HepG2 (cell line): ENCODE results near the gene NFE2L3. TPM values are rescaled to one million over a fixed set of nuclear protein-coding genes. Genes with fewer than 3 reads are reported as not detected.

Experiments
- ARNTL ChIP-seq: sonication (generic); formaldehyde crosslinking; IDR thresholded peaks from 2 replicates; pipeline ENCODE4 v1.4.0; 2020; ENCODE audit warnings: mild to moderate bottlenecking, missing genetic modification reagents
- BCLAF1 ChIP-seq: fragments of 450-650 bp; IDR thresholded peaks from 2 replicates; pipeline ENCODE4 v1.6.1; 2017; ENCODE audit warnings: mild to moderate bottlenecking
- ETV5 ChIP-seq: IDR thresholded peaks from 2 replicates; pipeline ENCODE4 v1.6.1; 2018; ENCODE audit warnings: missing biosample characterization, missing genetic modification reagents, inconsistent platforms, borderline replicate concordance
- MEF2D ChIP-seq: sonication (generic); formaldehyde crosslinking; IDR thresholded peaks from 2 replicates; pipeline ENCODE4 v1.5.1; 2020; ENCODE audit warnings: mild to moderate bottlenecking, missing genetic modification reagents
- MIXL1 ChIP-seq: IDR thresholded peaks from 2 replicates; pipeline ENCODE4 v1.6.1; 2016
- MYNN ChIP-seq: sonication (generic); formaldehyde crosslinking; IDR thresholded peaks from 2 replicates; pipeline ENCODE4 v1.4.0; 2020; ENCODE audit warnings: mild to moderate bottlenecking, low read depth, missing genetic modification reagents
- ONECUT2 ChIP-seq: sonication (generic); formaldehyde crosslinking; IDR thresholded peaks from 2 replicates; pipeline ENCODE4 v1.4.0; 2020; ENCODE audit warnings: missing genetic modification reagents
- PITX1 ChIP-seq: sonication (generic); formaldehyde crosslinking; IDR thresholded peaks from 2 replicates; pipeline ENCODE4 v1.5.1; 2020; ENCODE audit warnings: mild to moderate bottlenecking, missing genetic modification reagents
- RBM39 ChIP-seq: fragments of 200-400 bp; formaldehyde crosslinking; IDR thresholded peaks from one replicate; pipeline ENCODE4 v1.6.1; 2018; ENCODE audit warnings: antibody characterized with exemption, mild to moderate bottlenecking, low read depth, low read length; ENCODE audit not compliant: poor library complexity, severe bottlenecking
- RNF2 ChIP-seq: fragments of 450-650 bp; conservative IDR thresholded peaks from 2 replicates; pipeline ENCODE4 v1.6.1; 2016; ENCODE audit warnings: low read depth
- SMYD3 ChIP-seq: sonication (generic); formaldehyde crosslinking; IDR thresholded peaks from 2 replicates; pipeline ENCODE4 v1.8.1; 2023; ENCODE audit warnings: mild to moderate bottlenecking, missing genetic modification reagents
- ZNF232 ChIP-seq: sonication (generic); formaldehyde crosslinking; IDR thresholded peaks from 2 replicates; pipeline ENCODE4 v1.4.0; 2020; ENCODE audit warnings: missing genetic modification reagents, borderline replicate concordance
- ZNF34 ChIP-seq: sonication (generic); formaldehyde crosslinking; IDR thresholded peaks from 2 replicates; pipeline ENCODE4 v1.4.0; 2020; ENCODE audit warnings: mild to moderate bottlenecking, missing genetic modification reagents, borderline replicate concordance
- ZNF44 ChIP-seq: sonication (generic); formaldehyde crosslinking; IDR thresholded peaks from 2 replicates; pipeline ENCODE4 v1.5.1; 2020; ENCODE audit warnings: mild to moderate bottlenecking, missing genetic modification reagents
- ZNF772 ChIP-seq: sonication (generic); formaldehyde crosslinking; IDR thresholded peaks from 2 replicates; pipeline ENCODE4 v1.5.0; 2020; ENCODE audit warnings: mild to moderate bottlenecking, missing genetic modification reagents
- ZNF780A ChIP-seq: sonication (generic); formaldehyde crosslinking; IDR thresholded peaks from 2 replicates; pipeline ENCODE4 v1.8.0; 2022; ENCODE audit warnings: mild to moderate bottlenecking, missing genetic modification reagents, moderate library complexity
- polyA plus RNA-seq, 8 experiments: library from polyadenylated mRNA; depleted of rRNA in 3 of 8; stranded (reverse) in 7 of 8; unstranded in 1 of 8; fragments of >200 nt; fragmentation: Illumina TruSeq in 4 of 8; extraction: Trizol in 4 of 8; gene quantifications; 2 replicates each; pipeline versions ENCODE4 v1.2.1 to v1.2.3, GENCODE V29; 2011 to 2016; ENCODE audit warnings: low read depth in 4 of 8, missing spikeins in 1 of 8, mixed read lengths in 1 of 8; ENCODE audit not compliant: insufficient read depth in 1 of 8
- total RNA-seq, 5 experiments: library from RNA; depleted of rRNA; stranded (reverse); fragments of >200 nt; fragmentation: Illumina TruSeq; extraction: Trizol; gene quantifications; 2 replicates each; pipeline ENCODE4 v1.2.3, GENCODE V29; 2016; ENCODE audit warnings: low read depth in 1 of 5
- TF ChIP-seq, protein P1 (sequence below): IDR thresholded peaks from 2 replicates; pipeline ENCODE4 v1.6.1; 2016; ENCODE audit warnings: mild to moderate bottlenecking
- TF ChIP-seq, protein P2 (sequence below): sonication (generic); formaldehyde crosslinking; IDR thresholded peaks from 2 replicates; pipeline ENCODE4 v1.4.0; 2020; ENCODE audit warnings: missing genetic modification reagents
- TF ChIP-seq, protein P3 (sequence below): sonication (generic); formaldehyde crosslinking; IDR thresholded peaks from 2 replicates; pipeline ENCODE4 v1.4.0; 2020; ENCODE audit warnings: mild to moderate bottlenecking, missing genetic modification reagents

Gene NFE2L3
- total and polyA plus RNA-seq, 2 of the 13 experiments (the other 11 are each of a cell fraction or from before 2014, with no cell fraction given), result 11.4 to 19.4 TPM

- TF ChIP-seq, protein P1, sequence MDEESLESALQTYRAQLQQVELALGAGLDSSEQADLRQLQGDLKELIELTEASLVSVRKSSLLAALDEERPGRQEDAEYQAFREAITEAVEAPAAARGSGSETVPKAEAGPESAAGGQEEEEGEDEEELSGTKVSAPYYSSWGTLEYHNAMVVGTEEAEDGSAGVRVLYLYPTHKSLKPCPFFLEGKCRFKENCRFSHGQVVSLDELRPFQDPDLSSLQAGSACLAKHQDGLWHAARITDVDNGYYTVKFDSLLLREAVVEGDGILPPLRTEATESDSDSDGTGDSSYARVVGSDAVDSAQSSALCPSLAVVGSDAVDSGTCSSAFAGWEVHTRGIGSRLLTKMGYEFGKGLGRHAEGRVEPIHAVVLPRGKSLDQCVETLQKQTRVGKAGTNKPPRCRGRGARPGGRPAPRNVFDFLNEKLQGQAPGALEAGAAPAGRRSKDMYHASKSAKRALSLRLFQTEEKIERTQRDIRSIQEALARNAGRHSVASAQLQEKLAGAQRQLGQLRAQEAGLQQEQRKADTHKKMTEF (CRISPR knock-in tag), result peak; percentile 31; the same call in 1 of the 2 replicates
- no peak; the same call in 1 of the 2 replicates for TF ChIP-seq ZNF44 (CRISPR knock-in tag)
- TF ChIP-seq RNF2, result no peak
- no peak for TF ChIP-seq BCLAF1
- TF ChIP-seq ARNTL (CRISPR knock-in tag), result no peak; the same call in 1 of the 2 replicates
- peak; percentile 91; the same call in 1 of the 2 replicates for TF ChIP-seq MYNN (CRISPR knock-in tag)
- peak; percentile 46; the same call in 1 of the 2 replicates for TF ChIP-seq ONECUT2
- peak; percentile 100 for TF ChIP-seq RBM39
- peak; percentile 75 for TF ChIP-seq ZNF772 (CRISPR knock-in tag)
- TF ChIP-seq ZNF232 (CRISPR knock-in tag), result peak; percentile 90
- TF ChIP-seq ETV5 (CRISPR knock-in tag), result peak; percentile 45; the same call in 1 of the 2 replicates
- TF ChIP-seq MIXL1 (CRISPR knock-in tag), result peak; percentile 25; the same call in 1 of the 2 replicates
- TF ChIP-seq MEF2D (CRISPR knock-in tag), result no peak
- TF ChIP-seq PITX1 (CRISPR knock-in tag), result peak; percentile 64
- TF ChIP-seq, protein P2, sequence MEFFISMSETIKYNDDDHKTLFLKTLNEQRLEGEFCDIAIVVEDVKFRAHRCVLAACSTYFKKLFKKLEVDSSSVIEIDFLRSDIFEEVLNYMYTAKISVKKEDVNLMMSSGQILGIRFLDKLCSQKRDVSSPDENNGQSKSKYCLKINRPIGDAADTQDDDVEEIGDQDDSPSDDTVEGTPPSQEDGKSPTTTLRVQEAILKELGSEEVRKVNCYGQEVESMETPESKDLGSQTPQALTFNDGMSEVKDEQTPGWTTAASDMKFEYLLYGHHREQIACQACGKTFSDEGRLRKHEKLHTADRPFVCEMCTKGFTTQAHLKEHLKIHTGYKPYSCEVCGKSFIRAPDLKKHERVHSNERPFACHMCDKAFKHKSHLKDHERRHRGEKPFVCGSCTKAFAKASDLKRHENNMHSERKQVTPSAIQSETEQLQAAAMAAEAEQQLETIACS (CRISPR knock-in tag), result no peak; the same call in 1 of the 2 replicates
- TF ChIP-seq SMYD3 (CRISPR knock-in tag), result peak; percentile 71; the same call in 1 of the 2 replicates
- TF ChIP-seq ZNF780A (CRISPR knock-in tag), result peak; percentile 77; the same call in 1 of the 2 replicates
- TF ChIP-seq, protein P3, sequence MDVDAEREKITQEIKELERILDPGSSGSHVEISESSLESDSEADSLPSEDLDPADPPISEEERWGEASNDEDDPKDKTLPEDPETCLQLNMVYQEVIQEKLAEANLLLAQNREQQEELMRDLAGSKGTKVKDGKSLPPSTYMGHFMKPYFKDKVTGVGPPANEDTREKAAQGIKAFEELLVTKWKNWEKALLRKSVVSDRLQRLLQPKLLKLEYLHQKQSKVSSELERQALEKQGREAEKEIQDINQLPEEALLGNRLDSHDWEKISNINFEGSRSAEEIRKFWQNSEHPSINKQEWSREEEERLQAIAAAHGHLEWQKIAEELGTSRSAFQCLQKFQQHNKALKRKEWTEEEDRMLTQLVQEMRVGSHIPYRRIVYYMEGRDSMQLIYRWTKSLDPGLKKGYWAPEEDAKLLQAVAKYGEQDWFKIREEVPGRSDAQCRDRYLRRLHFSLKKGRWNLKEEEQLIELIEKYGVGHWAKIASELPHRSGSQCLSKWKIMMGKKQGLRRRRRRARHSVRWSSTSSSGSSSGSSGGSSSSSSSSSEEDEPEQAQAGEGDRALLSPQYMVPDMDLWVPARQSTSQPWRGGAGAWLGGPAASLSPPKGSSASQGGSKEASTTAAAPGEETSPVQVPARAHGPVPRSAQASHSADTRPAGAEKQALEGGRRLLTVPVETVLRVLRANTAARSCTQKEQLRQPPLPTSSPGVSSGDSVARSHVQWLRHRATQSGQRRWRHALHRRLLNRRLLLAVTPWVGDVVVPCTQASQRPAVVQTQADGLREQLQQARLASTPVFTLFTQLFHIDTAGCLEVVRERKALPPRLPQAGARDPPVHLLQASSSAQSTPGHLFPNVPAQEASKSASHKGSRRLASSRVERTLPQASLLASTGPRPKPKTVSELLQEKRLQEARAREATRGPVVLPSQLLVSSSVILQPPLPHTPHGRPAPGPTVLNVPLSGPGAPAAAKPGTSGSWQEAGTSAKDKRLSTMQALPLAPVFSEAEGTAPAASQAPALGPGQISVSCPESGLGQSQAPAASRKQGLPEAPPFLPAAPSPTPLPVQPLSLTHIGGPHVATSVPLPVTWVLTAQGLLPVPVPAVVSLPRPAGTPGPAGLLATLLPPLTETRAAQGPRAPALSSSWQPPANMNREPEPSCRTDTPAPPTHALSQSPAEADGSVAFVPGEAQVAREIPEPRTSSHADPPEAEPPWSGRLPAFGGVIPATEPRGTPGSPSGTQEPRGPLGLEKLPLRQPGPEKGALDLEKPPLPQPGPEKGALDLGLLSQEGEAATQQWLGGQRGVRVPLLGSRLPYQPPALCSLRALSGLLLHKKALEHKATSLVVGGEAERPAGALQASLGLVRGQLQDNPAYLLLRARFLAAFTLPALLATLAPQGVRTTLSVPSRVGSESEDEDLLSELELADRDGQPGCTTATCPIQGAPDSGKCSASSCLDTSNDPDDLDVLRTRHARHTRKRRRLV (CRISPR knock-in tag), result peak; percentile 86; the same call in 1 of the 2 replicates
- TF ChIP-seq ZNF34, result no peak
Measured at GRCh38 chr7:26200444-26201246, 48.6 kb downstream of the NFE2L3 start, which contains the start of gene HNRNPA2B1 (continued).
